ENCODE results near the gene CRIP3.

- TF ChIP-seq CTCF (IDR thresholded peaks at IDR 0.05) (no peak), POLR2A (IDR thresholded peaks at IDR 0.05) (no peak)
These were observed 17.2 kb upstream of the CRIP3 start for GRCh38 chr6:43325876-43326275.
